ENCODE data around the gene CD247. TPM values are rescaled to one million over a fixed set of nuclear protein-coding genes. Genes with fewer than 3 reads are reported as not detected.
A peak's percentile ranks its signal among the peaks of the same experiment; 100 is the strongest.
"Not testable (repeated sequence)": the region's sequence is repeated elsewhere in the genome, so short reads cannot be mapped to it uniquely, and the experiment has no call there.

Gene CD247
- total RNA-seq, 3 donors from 2014 or later (not counting 1 experiment from before 2014, with no cell fraction given): 1,027 to 1,374 (median 1,309) TPM

DNA sequence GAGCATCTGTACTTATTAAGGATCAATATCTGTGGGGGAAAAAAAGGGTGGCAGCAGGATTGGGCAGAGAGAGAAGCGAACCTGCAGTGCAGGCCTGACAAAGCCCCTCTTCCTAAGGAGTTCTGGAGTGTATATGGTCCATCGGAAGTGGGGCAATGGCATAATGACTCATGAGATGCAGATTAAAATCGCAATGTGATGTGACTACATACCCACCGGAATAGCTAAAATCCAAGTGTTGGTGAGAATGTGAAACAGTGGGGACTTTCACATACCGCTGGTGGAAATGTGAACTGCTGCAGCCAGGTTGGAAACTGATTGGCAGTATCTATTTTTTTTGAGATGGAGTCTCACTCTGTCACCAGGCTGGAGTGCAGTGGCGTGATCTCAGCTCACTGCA, 43.4 kb upstream of the CD247 start:
- no peaks in the 10 kb centered on the region for H3K9me3 Mint-ChIP-seq
- H3K4me3 Mint-ChIP-seq: no peak overlapping the region
- ATAC-seq: no peak
- no peaks in the 10 kb centered on the region for H3K4me1 Mint-ChIP-seq
- H3K36me3 ChIP-seq (ENCODE audit: control insufficient read depth, insufficient read depth, low read length): no peaks in the 10 kb centered on the region
- TF ChIP-seq CTCF (IDR thresholded peaks at IDR 0.05): no peak
- no peaks in the 10 kb centered on the region for H3K4me1 ChIP-seq (ENCODE audit: control insufficient read depth, insufficient read depth, low read length)
- WGBS (ENCODE audit: insufficient coverage): 93% methylated on average over 5 of the region's 6 CpGs
- H3K27me3 Mint-ChIP-seq (ENCODE audit: low read depth in 2 of 2): peaks cover 0 to 9% of the 10 kb centered on the region in 2 donors
- no peaks in the 10 kb centered on the region for H3K9me3 ChIP-seq (ENCODE audit: control insufficient read depth, insufficient read depth, low read length)
- no peaks in the 10 kb centered on the region for H3K36me3 Mint-ChIP-seq
- H3K27ac ChIP-seq (ENCODE audit: low read length): no peak overlapping the region
- intact Hi-C loops (cut with micrococcal nuclease): no loop called here
- DNase-seq: no peak
- no peak overlapping the region for H3K4me3 ChIP-seq (ENCODE audit: low read length)
- no peak overlapping the region for H3K27ac Mint-ChIP-seq
- H3K27me3 ChIP-seq (ENCODE audit: control insufficient read depth, insufficient read depth, low read length): no peaks in the 10 kb centered on the region

DNA sequence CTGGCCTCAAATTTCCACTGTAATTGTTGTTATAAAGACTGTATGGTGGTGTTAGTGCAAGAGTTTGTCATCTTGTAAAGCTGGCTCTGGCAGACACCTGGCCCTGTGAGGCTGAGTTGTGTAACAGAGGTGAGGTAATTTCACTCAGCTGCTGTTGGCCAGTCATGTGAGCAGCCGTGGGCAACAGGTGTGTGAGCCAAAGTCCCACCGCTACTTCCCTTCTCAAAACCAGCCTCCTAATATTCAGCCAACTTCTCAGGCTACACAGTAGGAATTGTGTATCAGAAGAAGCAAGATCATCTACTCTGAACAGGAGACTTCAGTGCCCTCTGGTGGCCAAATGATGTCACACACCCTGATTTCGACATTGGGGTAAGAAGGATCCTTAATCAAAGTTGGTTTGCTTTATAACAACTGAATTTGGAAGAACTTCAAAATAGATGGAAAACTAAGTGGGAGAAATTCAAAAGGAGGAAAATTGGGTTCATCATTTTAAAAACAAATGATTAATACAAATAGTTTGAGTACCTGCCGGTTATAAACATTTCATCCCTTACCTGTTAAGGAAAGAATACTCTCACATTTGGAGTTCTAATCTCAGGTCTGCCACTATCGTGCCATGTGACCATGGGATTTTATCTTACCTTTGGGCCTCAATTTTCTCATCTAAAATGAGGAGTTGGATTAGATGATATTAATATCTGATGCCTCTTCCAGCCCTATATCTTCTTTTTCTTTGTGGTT, 37.8 kb upstream of the CD247 start:
- no peaks in the 10 kb centered on the region for H3K9me3 ChIP-seq (ENCODE audit: control insufficient read depth, insufficient read depth, low read length)
- peaks cover 20% of the 10 kb centered on the region for H3K4me1 ChIP-seq (ENCODE audit: control insufficient read depth, insufficient read depth, low read length)
- intact Hi-C loops (cut with micrococcal nuclease): loop anchor here (1.0 to 10.0 kb wide), 3 partner anchors 132 to 651 kb away; no protein-coding TSS in a partner anchor
- H3K36me3 ChIP-seq (ENCODE audit: control insufficient read depth, insufficient read depth, low read length): no peaks in the 10 kb centered on the region
- ATAC-seq (peak; percentile 30 to 52 (median 31)), DNase-seq (peak; percentile 58 to 87)
- Mint-ChIP-seq H3K9me3 (no peaks in the 10 kb centered on the region), H3K27me3 (ENCODE audit: low read depth in 2 of 2) (peaks cover 0 to 13% of the 10 kb centered on the region in 2 donors), H3K4me3 (peak overlapping the region; percentile 32), H3K4me1 (peaks cover 12 to 16% of the 10 kb centered on the region in 2 donors), H3K27ac (no peak overlapping the region), H3K36me3 (no peaks in the 10 kb centered on the region)
- WGBS (ENCODE audit: insufficient coverage): 0% methylated on average over 2 of the region's 5 CpGs
- H3K27me3 ChIP-seq (ENCODE audit: control insufficient read depth, insufficient read depth, low read length): no peaks in the 10 kb centered on the region
- peak; percentile 90 for TF ChIP-seq CTCF (IDR thresholded peaks at IDR 0.05)
- H3K27ac ChIP-seq (ENCODE audit: low read length): no peak overlapping the region
- H3K4me3 ChIP-seq (ENCODE audit: low read length): no peak overlapping the region

DNA sequence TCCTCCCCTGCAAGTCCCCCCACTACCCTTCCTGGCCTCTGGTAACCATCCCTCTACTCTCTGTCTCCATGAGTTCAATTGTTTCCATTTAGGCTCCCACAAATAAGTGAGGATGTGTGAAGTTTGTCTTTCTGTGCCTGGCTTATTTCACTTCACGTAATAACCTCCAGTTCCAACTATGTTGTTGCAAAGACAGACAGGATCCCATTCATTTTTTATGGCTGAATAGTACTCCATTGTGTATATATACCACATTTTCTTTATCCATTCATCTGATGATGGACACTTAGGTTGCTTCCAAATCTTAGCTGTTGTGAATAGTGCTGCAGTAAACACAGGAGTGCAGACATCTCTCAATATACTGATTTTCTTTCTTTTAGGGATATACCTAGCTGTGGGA, 36.7 kb upstream of the CD247 start:
- not testable (repeated sequence) for ATAC-seq; H3K4me3 ChIP-seq (ENCODE audit: low read length)

GRCh38 chr1:167554028-167554779, 35.9 kb upstream of the CD247 start:
- 4% methylated on average over 12 of the region's 15 CpGs for WGBS (ENCODE audit: insufficient coverage)
- Histone ChIP-seq H3K27ac (ENCODE audit: low read length) (no peak overlapping the region), H3K9me3 (ENCODE audit: control insufficient read depth, insufficient read depth, low read length) (no peaks in the 10 kb centered on the region), H3K4me1 (ENCODE audit: control insufficient read depth, insufficient read depth, low read length) (peaks cover 20% of the 10 kb centered on the region), H3K36me3 (ENCODE audit: control insufficient read depth, insufficient read depth, low read length) (no peaks in the 10 kb centered on the region), H3K27me3 (ENCODE audit: control insufficient read depth, insufficient read depth, low read length) (no peaks in the 10 kb centered on the region), H3K4me3 (ENCODE audit: low read length) (peak overlapping the region; percentile 35)
- peaks cover 0 to 9% of the 10 kb centered on the region in 2 donors for H3K27me3 Mint-ChIP-seq (ENCODE audit: low read depth in 2 of 2)
- peaks cover 12 to 20% of the 10 kb centered on the region in 2 donors for H3K4me1 Mint-ChIP-seq
- intact Hi-C loops (cut with micrococcal nuclease): loop anchor here (10.0 kb wide), 1 partner anchor 649 kb away; no protein-coding TSS in a partner anchor
- no peaks in the 10 kb centered on the region for H3K9me3 Mint-ChIP-seq
- no peaks in the 10 kb centered on the region for H3K36me3 Mint-ChIP-seq
- ATAC-seq (no peak), DNase-seq (no peak)
- peak overlapping the region in 1 of 2 donors; percentile 70 for H3K27ac Mint-ChIP-seq
- peak overlapping the region; percentile 83 for H3K4me3 Mint-ChIP-seq
- TF ChIP-seq CTCF (IDR thresholded peaks at IDR 0.05): no peak

More for the DNA sequence above, 36.7 kb upstream of the CD247 start:
- not testable (repeated sequence) for H3K27ac Mint-ChIP-seq; H3K9me3 Mint-ChIP-seq; DNase-seq; H3K36me3 Mint-ChIP-seq; H3K9me3 ChIP-seq (ENCODE audit: control insufficient read depth, insufficient read depth, low read length); H3K36me3 ChIP-seq (ENCODE audit: control insufficient read depth, insufficient read depth, low read length); H3K27me3 ChIP-seq (ENCODE audit: control insufficient read depth, insufficient read depth, low read length); H3K27ac ChIP-seq (ENCODE audit: low read length)
- Mint-ChIP-seq H3K4me3 (peak overlapping the region; percentile 32), H3K27me3 (ENCODE audit: low read depth in 2 of 2) (peaks cover 0 to 11% of the 10 kb centered on the region in 2 donors), H3K4me1 (peaks cover 12 to 20% of the 10 kb centered on the region in 2 donors)
- peaks cover 20% of the 10 kb centered on the region for H3K4me1 ChIP-seq (ENCODE audit: control insufficient read depth, insufficient read depth, low read length)
- intact Hi-C loops (cut with micrococcal nuclease): loop anchor here (5.0 to 10.0 kb wide), 2 partner anchors 488 to 650 kb away; no protein-coding TSS in a partner anchor
- no CpG with 5 or more reads among the region's 1 CpG for WGBS (ENCODE audit: insufficient coverage)
